ENCODE data around the gene SLC2A13. TPM values are rescaled to one million over a fixed set of nuclear protein-coding genes. Genes with fewer than 3 reads are reported as not detected.
"Not testable (repeated sequence)": the region's sequence is repeated elsewhere in the genome, so short reads cannot be mapped to it uniquely, and the experiment has no call there.

SLC2A13 gene
- total RNA-seq, 1 experiment from 2014 or later = 1.7 TPM

DNA sequence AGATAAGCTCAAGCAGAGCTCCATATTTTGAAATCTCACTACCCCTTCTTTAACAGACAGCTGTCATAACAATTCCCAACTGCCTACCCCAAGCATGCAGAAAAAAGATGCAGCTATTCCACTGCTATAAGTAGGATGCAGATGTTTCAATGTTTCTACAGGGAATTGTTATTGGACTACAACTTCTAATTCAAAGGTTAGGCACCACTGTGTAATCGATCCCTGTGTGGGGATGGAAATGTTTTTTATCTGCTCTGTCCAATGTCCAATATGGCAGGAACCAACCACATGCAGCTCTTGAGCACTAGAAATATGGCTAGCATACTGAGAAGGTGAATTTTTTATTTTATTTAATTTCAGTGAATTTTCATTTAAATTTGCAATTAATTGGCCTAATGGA lies 208.6 kb downstream of the SLC2A13 start:
- no peaks in the 10 kb centered on the region for H3K4me1 Mint-ChIP-seq (ENCODE audit: insufficient read depth, unreplicated experiment)
- H3K27ac Mint-ChIP-seq (ENCODE audit: low read depth, unreplicated experiment) = no peak overlapping the region
- H3K27me3 Mint-ChIP-seq (ENCODE audit: insufficient read depth, unreplicated experiment) = no peaks in the 10 kb centered on the region
- H3K36me3 Mint-ChIP-seq (ENCODE audit: insufficient read depth, unreplicated experiment) = no peaks in the 10 kb centered on the region
- POLR2A ChIA-PET = no interaction called here
- DNase-seq (ENCODE audit: unreplicated experiment) = no peak
- CTCF ChIA-PET = no interaction called here
- H3K9me3 Mint-ChIP-seq (ENCODE audit: unreplicated experiment) = peaks cover 7% of the 10 kb centered on the region
- TF ChIP-seq, protein P1, sequence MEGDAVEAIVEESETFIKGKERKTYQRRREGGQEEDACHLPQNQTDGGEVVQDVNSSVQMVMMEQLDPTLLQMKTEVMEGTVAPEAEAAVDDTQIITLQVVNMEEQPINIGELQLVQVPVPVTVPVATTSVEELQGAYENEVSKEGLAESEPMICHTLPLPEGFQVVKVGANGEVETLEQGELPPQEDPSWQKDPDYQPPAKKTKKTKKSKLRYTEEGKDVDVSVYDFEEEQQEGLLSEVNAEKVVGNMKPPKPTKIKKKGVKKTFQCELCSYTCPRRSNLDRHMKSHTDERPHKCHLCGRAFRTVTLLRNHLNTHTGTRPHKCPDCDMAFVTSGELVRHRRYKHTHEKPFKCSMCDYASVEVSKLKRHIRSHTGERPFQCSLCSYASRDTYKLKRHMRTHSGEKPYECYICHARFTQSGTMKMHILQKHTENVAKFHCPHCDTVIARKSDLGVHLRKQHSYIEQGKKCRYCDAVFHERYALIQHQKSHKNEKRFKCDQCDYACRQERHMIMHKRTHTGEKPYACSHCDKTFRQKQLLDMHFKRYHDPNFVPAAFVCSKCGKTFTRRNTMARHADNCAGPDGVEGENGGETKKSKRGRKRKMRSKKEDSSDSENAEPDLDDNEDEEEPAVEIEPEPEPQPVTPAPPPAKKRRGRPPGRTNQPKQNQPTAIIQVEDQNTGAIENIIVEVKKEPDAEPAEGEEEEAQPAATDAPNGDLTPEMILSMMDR (IDR thresholded peaks at IDR 0.05; ENCODE audit: unreplicated experiment) = no peak
- BruUV-seq (replicated peaks) = no TSS peak
- H3K4me3 Mint-ChIP-seq (ENCODE audit: unreplicated experiment) = no peak overlapping the region
- intact Hi-C loops (cut with micrococcal nuclease) = no loop called here

DNA sequence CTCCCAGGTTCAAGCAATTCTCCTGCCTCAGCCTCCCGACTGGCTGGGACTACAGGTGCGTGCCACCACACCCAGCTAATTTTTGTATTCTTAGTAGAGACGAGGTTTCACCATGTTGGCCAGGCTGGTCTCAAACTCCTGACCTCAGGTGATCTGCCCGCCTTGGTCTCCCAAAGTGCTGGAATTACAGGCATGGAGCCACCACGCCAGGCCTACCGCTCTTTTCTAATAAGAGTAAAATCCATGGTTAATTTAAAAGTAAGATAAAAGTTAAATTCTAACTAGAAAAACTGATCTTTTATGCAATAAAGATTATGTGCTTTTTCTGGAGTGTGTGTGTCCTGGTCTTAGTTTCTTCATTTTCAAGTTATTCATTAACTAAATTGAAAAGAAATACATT lies 212.5 kb downstream of the SLC2A13 start:
- BruUV-seq (replicated peaks); POLR2A ChIA-PET; H3K9me3 Mint-ChIP-seq (ENCODE audit: unreplicated experiment); H3K27me3 Mint-ChIP-seq (ENCODE audit: insufficient read depth, unreplicated experiment); H3K4me3 Mint-ChIP-seq (ENCODE audit: unreplicated experiment); H3K36me3 Mint-ChIP-seq (ENCODE audit: insufficient read depth, unreplicated experiment); DNase-seq (ENCODE audit: unreplicated experiment); intact Hi-C loops (cut with micrococcal nuclease); H3K27ac Mint-ChIP-seq (ENCODE audit: low read depth, unreplicated experiment); H3K4me1 Mint-ChIP-seq (ENCODE audit: insufficient read depth, unreplicated experiment): not testable (repeated sequence)
- CTCF ChIA-PET = interaction anchor here (1.0 kb wide), 1 partner anchor 92 kb away, joined by 4 read pairs; no protein-coding TSS in a partner anchor

DNA sequence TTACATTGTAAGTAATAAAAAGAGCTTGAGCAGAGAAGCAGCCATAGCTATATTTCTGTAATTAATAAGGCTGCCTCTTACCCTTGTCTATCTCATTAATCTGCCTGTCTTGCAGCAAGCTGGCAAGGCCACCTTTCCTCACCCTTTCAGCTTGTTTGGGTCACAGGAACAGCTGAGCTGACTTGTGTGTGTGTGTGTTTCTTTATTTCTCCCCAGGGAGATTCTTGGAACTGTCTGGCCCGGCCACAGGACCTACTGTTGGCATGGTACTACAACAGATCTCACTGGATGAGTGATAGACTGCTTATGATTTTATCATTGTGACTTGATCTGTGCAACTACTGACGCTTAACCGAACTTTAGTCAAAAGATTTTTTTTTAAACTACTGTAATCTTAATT lies 213.7 kb downstream of the SLC2A13 start:
- BruUV-seq (replicated peaks) = no TSS peak
- H3K9me3 Mint-ChIP-seq (ENCODE audit: unreplicated experiment) = peaks cover 7% of the 10 kb centered on the region
- no peaks in the 10 kb centered on the region for H3K36me3 Mint-ChIP-seq (ENCODE audit: insufficient read depth, unreplicated experiment)
- no peaks in the 10 kb centered on the region for H3K27me3 Mint-ChIP-seq (ENCODE audit: insufficient read depth, unreplicated experiment)
- no peak for DNase-seq (ENCODE audit: unreplicated experiment)
- intact Hi-C loops (cut with micrococcal nuclease) = no loop called here
- ChIA-PET CTCF (interaction anchor here (0.7 kb wide), 1 partner anchor 103 kb away, joined by 3 read pairs; no protein-coding TSS in a partner anchor), POLR2A (no interaction called here)
- H3K4me1 Mint-ChIP-seq (ENCODE audit: insufficient read depth, unreplicated experiment) = no peaks in the 10 kb centered on the region
- no peak overlapping the region for H3K27ac Mint-ChIP-seq (ENCODE audit: low read depth, unreplicated experiment)
- H3K4me3 Mint-ChIP-seq (ENCODE audit: unreplicated experiment) = no peak overlapping the region
- TF ChIP-seq, protein P1 (IDR thresholded peaks at IDR 0.05; ENCODE audit: unreplicated experiment) = no peak

DNA sequence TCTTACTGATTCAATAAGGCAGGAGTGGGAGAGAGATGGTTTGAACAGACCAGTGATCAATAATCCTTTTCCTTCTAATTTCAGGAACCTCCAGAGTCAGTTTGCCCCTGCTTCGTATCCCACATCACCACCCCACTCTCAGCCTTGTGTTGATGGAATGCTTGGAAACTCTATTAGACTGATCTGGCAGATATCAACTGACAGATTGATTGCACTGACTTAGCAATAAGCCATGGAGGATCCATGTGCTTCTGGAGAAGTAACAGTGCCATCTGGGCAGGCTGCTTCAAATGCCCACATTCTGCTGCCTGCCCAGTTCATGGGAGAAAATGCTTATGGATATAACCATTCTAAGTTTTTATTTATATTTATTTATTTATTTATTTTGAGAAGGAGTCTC lies 218.0 kb downstream of the SLC2A13 start:
- no peaks in the 10 kb centered on the region for H3K36me3 Mint-ChIP-seq (ENCODE audit: insufficient read depth, unreplicated experiment)
- no peak overlapping the region for H3K4me3 Mint-ChIP-seq (ENCODE audit: unreplicated experiment)
- H3K27ac Mint-ChIP-seq (ENCODE audit: low read depth, unreplicated experiment) = no peak overlapping the region
- TF ChIP-seq, protein P1 (IDR thresholded peaks at IDR 0.05; ENCODE audit: unreplicated experiment) = no peak
- no TSS peak for BruUV-seq (replicated peaks)
- no peaks in the 10 kb centered on the region for H3K27me3 Mint-ChIP-seq (ENCODE audit: insufficient read depth, unreplicated experiment)
- ChIA-PET CTCF (no interaction called here), POLR2A (no interaction called here)
- intact Hi-C loops (cut with micrococcal nuclease) = no loop called here
- no peaks in the 10 kb centered on the region for H3K4me1 Mint-ChIP-seq (ENCODE audit: insufficient read depth, unreplicated experiment)
- DNase-seq (ENCODE audit: unreplicated experiment) = no peak
- H3K9me3 Mint-ChIP-seq (ENCODE audit: unreplicated experiment) = no peaks in the 10 kb centered on the region

DNA sequence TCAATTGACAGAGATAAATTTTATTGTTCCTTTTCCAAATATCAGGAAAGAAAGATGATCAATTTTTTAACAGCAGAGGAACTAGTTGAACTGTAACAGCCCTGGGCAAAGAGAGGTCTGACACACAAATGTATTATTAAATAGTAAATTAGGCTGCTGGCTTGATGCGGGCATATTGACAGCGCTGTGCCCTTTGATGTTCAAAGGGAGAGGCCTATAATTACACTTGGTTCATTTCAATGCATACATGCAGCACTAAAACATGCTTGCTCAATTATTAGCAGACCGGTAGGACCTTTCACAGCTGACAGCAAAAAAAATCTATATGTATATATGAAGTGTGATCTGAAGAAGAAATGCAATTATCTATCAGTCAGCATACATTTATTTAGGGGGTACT lies 219.8 kb downstream of the SLC2A13 start:
- no peak for DNase-seq (ENCODE audit: unreplicated experiment)
- BruUV-seq (replicated peaks) = no TSS peak
- no peaks in the 10 kb centered on the region for H3K27me3 Mint-ChIP-seq (ENCODE audit: insufficient read depth, unreplicated experiment)
- H3K9me3 Mint-ChIP-seq (ENCODE audit: unreplicated experiment) = no peaks in the 10 kb centered on the region
- ChIA-PET CTCF (interaction anchor here (1.0 kb wide), 1 partner anchor 25 kb away, joined by 3 read pairs; no protein-coding TSS in a partner anchor), POLR2A (no interaction called here)
- H3K4me3 Mint-ChIP-seq (ENCODE audit: unreplicated experiment) = no peak overlapping the region
- H3K4me1 Mint-ChIP-seq (ENCODE audit: insufficient read depth, unreplicated experiment) = no peaks in the 10 kb centered on the region
- no peaks in the 10 kb centered on the region for H3K36me3 Mint-ChIP-seq (ENCODE audit: insufficient read depth, unreplicated experiment)
- intact Hi-C loops (cut with micrococcal nuclease) = no loop called here
- H3K27ac Mint-ChIP-seq (ENCODE audit: low read depth, unreplicated experiment) = no peak overlapping the region
- TF ChIP-seq, protein P1 (IDR thresholded peaks at IDR 0.05; ENCODE audit: unreplicated experiment) = no peak

Measured in MCF 10A (cell line).